HEK293T (cell line): ENCODE data around the gene HMX1.

ENCODE experiments used
- BHLHE40 ChIP-seq: fragments of 450-650 bp; IDR thresholded peaks from 2 replicates; pipeline ENCODE4 v1.6.1; 2016; ENCODE audit warnings: mild to moderate bottlenecking, moderate library complexity, borderline replicate concordance
- FOXK2 ChIP-seq: fragments of 450-650 bp; IDR thresholded peaks from 2 replicates; pipeline ENCODE4 v1.6.1; 2016; ENCODE audit warnings: mild to moderate bottlenecking
- FOXM1 ChIP-seq: fragments of 450-650 bp; IDR thresholded peaks from 2 replicates; pipeline ENCODE4 v1.6.1; 2017; ENCODE audit warnings: mild to moderate bottlenecking, borderline replicate concordance
- HDGF ChIP-seq: fragments of 450-650 bp; IDR thresholded peaks from 2 replicates; pipeline ENCODE4 v1.6.1; 2017; ENCODE audit warnings: antibody characterized with exemption, borderline replicate concordance
- SP1 ChIP-seq: fragments of 450-650 bp; IDR thresholded peaks from 2 replicates; pipeline ENCODE4 v1.6.1; 2017
- TARDBP ChIP-seq: fragments of 450-650 bp; IDR thresholded peaks from 2 replicates; pipeline ENCODE4 v1.6.1; 2016

GRCh38 chr4:8910822-8911315 is 39.2 kb upstream of the HMX1 start:
- TF ChIP-seq FOXK2: no peak
- TF ChIP-seq TARDBP: no peak
- no peak for TF ChIP-seq SP1
- TF ChIP-seq HDGF: no peak
- no peak for TF ChIP-seq FOXM1
- no peak for TF ChIP-seq BHLHE40
